Measurements from ENCODE around the gene PLEKHA1.

The PLEKHA1 gene

DNA sequence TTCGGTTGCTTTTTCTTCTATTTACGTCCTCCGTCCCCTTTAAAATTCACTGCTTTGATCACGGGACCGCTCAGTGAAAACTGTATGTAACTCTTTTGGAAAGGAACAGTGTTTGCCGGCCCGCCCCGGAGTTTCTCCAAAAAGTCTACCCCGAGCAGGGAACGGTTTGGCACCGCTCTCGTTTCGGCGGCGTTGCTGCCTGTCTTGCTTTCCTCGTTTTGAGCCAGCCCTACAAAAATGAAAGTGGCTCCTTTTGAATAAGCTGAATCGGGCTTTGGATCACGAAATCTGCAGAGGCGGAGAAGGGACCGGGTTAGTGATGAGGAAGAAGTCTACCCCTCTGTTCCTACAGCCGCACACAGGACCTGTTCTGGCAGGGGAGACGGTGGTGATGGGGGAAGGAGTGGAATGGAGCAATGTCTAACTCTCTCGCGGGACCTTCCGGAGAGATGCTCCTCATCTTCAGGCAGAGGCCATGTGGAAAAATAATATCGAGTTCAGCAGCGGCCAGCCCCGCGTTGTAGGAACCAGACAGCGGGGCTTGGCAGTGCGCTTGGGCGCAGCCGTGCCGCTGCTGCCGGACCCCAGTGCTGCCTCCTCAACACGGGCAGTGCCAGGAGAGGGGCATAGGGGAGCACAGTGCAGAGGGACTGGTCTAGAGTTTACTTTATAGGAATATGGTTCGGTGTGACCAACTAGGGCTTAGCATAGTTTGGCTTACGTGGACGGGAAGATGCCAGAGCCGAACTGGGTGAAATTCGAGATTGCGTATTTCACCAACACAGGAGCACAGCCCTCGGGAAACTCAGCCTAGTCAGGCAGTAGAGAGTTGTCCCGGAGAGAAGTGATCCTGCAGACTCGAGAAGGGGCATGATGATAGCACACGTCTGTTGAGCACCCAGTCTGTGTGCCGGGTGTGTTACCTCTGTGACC lies 88.3 kb downstream of the PLEKHA1 start:
- no peak for DNase-seq

DNA sequence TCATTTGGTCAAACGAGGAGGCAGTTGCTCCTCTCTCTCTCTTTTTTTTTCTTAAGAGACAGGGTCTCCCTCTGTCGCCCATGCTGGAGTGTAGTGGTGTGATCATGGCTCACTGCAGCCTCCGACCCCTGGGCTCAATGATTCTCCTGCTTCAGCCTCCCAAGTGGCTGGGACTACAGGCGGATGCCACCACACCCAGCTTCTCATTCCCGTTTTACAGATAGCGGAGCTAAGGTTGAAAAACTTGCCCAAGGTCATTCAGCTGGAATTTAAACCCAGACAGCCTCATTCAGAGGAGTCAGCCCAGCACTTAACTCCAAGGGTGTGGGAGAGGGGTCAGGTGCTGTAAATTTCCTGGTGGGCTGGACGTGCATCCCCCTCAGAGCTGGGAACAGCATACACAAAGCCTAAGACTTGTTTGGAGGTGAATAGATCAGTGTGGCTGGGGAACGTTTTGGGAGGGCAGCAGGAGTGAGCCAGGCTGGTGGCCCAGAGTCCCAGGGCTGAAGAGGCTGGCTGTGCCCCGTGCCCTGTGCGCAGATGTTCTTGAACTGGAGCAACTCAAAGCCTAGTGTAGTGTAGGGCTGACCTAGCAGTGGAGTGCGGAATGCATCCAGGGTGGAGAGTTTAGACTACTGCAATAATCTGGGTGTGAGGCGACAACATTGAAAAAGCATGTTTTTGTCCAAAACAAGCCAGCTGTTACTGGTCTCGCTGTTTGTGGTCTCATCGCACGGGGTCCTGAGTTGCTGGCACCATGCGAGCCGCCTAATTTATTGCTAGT lies 89.2 kb downstream of the PLEKHA1 start:
- no peak for DNase-seq

DNA sequence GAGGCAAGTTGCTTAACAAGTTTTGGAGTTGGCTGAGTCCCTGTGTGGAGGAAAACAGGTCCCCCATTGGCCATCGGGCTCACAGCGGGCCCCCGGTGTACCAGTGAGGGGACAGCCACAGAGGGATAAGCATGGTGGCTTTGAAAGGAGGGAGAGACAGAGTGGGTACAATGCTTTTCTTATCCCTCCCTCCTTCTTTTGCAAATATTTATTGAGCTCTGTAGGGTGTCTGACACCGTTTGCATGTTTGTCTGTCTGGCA lies 89.7 kb downstream of the PLEKHA1 start:
- DNase-seq: no peak

DNA sequence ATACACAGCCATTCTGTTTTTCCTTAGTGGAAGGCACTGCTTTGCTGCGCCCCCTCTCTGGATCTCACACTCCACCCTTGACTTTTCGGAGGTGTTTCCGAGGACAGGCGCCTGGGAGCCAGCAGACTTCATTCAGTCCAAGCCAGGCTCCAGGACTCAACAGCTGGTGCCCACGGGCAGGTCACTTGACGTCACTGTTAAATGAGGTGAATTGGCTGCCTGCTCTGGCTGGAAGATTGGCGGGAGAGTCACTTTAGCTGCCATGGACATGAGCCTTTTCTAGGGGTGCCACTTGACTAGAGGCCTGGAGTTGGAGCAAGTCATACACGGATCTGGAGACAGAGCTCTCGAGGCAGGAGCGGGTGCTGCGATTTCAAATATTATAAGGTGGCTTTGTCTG lies 90.1 kb downstream of the PLEKHA1 start:
- no peak for DNase-seq

DNA sequence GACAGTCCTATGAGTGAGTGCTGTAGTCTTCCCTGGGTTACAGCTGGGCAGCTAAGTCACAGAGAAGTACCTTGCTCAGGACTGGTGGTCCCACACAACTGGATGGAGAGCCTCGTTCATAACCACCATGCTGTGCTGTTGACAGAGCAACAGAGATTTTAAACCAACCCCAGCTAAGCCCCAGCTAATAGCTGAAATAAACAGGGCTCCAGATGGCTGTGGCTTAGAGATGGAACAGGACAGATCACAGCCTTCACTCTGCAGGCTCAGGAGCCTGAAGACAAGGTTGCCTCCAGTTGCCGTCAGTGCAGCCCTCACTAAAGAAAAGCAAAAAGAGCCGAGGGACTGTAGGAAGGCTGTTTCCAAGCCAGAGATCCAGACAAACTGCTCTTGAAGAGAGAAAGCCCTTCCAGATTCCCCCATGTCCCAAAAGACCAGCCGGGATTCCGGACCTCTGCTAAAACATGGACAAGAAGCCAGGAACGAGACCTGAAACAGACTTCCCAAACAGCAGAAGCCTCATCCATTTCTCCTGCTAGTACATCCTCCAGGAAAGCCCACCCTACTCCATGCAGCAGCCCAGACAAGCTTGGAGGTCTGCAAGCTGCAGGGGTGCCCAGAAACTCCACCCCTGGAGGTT lies 91.0 kb downstream of the PLEKHA1 start:
- no peak for DNase-seq

DNA sequence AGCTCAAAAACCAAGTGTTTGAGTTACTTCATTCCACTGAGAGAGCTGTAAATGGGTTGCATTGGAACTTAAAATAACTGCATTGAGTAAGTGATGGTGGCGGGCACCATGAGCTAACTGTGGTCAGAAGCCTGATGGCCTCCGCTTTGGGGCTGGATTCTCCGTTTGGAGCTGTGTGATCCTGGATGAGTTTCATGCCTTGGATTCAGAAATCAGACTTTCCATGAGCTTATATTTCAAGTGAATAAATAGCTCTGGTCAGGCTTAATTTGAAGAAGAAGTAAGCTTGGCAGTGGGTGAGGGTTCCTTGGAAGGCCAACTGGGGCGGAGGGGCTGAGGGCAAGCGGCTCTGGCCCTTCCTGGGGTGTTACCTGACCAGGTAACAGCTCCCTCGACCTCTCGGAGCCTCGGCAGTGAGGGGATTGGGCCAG lies 92.5 kb downstream of the PLEKHA1 start:
- no peak for DNase-seq

DNA sequence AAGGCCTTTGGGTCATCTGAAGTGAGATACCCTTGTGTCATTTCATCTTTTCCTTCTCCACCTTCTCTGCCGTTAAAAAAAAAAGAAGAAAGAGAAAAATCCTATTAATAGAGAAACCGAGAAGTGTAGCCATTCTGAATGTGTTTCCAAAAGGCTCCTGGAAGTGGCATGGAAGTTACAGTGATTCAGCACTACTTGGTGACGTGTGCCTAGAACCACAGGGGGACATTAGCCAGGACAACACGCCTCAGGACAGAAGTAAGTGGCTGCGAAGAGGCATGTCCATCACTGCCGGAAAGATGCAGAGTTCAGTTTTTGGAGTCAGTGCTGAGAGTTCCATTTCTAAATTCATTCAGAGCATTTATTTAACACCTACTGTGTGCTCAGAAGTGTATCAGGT lies 93.2 kb downstream of the PLEKHA1 start:
- DNase-seq: no peak

DNA sequence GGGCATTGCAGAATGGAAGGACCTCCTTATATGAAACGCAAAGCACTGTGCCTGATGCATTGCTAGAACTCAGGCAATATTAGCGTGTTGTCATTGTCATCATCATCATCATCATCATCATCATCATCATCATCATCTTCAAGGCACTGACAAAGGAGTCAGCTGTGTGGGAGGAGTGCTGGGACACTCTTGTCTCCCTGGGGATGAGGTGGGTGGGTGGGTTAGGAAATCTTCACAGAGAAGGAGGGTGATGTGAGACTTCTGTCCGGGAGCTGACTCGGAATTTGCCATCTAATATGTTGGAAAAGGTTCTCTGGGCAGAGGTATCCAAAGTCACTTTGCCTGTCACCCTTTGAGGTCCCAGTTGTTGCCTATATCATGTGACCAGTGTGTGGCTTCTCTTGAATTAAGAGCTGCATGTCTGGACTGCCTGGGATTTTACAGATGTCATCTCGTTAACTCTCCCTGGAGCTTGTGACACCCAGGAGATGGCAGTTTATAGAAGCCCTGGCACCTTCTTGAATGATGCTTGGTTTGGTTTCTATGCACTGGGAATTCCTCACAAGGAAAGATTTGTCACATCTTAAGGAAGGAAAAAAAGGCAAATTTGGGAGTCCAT lies 93.9 kb downstream of the PLEKHA1 start:
- DNase-seq: no peak

DNA sequence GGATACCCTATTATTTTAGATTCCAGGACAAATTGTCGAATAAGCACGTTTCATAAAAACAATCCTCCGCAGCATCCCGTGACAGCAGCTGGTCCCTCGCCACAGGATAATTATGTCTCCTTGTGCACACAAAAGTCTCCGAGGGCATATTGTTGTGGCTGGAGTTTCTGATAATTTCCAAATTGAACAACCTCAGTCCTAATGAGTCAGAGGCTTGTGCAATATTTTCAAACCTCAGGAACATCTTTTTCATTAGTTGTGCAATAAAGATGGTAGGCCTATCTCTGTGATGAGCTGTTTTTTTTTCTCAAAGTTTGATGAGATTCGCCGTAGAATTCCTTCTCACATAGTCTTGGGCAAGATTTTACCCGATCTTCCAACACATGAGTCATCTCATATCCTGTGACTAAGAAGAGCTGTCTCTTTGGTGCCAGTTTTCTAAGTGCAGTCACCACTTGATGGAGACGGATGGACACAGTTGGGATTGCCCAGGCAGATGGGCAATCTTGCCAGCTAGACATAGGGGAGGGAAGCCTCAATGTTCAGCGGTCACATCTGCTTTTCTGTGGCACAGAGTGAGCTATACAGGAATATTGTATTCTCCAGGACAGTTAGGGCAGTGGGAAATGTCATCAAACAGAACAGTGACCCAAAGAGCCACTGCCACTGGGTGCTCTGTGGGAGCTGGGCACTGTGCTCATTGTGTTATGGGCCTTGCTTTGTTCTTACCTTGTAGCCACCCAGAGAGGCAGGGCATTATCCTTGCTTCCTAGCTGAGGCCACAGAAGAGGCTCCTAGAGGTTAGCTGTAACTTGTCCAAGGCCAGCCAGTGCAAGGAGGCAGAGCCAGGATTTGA lies 94.6 kb downstream of the PLEKHA1 start:
- no peak for DNase-seq

DNA sequence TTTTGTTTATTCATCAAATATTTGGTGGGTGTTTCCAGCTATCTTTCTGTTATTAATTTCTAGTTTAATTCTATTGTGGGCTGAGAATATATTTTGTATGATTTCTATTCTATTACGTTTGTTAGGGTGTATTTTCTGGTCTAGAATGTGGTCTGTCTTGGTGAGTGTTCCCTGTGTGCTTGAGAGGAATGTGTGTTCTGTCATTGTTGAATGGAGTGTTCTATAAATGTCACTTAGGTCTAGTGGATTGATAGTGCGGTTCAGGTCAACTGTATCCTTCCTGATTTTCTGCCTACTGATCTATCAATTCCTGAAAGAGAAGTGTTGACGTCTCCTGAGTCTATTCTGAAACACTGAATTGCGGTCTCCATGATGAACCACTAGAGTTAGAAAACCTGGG lies 95.3 kb downstream of the PLEKHA1 start:
- DNase-seq: no peak

GRCh38 chr10:122471531-122472177 lies 97.1 kb downstream of the PLEKHA1 start:
- DNase-seq: no peak

- no peak for DNase-seq
These were observed 98.6 kb downstream of the PLEKHA1 start for GRCh38 chr10:122473116-122473515.

DNA sequence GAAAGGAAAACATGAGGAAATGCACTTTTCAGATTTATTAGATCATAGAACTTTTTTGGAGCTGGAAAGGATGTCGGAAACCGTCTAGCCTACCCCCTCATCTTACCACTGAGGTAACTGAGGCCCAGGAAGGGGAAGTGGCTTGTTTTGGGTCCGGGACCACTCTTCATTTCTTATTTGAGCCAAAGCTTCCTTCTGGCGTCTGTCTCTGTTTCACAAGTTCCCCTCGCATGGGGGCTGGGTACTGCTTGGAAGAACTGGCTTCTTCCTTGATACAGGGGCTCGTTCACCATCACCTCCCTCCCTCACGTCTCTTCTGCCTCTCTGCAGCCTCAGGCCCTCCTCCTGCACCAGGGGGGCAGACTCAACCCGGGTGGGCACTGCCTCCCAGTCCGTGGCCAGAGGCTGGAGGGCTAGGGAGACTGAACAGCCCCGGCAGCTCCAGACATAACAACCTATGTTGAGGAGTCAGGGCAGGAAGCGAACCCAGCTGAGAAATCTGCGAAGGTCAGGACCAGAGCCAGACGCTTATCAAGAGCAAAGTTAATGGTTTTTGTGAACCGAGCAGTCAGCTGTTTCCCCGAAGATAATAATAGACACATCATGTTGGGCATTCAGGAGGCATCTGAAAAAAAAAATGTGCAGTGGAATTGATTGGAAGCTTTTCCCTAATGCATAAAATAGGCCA lies 99.8 kb downstream of the PLEKHA1 start:
- no peak for DNase-seq

GRCh38 chr10:122475100-122475499 lies 100.6 kb downstream of the PLEKHA1 start:
- DNase-seq: no peak

DNA sequence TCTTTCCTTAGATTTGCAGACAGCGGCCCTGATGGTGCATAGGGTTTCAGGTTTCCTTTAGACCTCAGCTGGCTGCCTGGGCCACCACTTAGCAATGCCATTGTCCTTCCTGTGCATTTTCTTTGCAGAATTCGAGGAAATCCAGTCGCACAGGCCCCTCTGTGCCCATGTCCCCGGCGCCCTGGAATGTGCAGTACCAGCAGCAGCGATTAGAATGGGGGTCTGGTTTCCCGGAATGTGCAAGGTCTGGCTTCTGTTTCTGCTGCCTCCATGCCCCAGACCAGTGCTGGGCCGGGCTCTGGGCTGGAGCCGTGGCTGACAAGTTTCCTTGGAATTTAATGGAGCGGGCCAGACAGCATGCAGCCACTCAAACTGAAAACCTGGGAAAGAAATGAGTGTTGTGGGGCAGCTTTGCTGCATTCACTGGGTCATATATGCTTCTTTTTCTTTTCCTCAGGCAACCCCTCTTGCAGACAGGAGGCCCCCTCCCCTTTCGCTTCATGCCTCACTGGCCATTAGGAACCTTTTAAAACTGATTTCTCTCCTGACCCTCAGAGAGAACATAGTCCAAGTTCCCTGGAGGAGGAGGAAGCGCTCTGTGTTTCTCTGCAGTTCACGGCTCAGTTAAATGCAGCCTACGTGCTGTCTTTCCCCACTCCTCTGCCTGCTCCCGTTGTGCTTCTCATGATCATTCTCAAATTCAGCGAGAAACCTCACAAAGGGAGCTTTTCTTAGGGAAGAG lies 101.3 kb downstream of the PLEKHA1 start:
- DNase-seq: no peak

DNA sequence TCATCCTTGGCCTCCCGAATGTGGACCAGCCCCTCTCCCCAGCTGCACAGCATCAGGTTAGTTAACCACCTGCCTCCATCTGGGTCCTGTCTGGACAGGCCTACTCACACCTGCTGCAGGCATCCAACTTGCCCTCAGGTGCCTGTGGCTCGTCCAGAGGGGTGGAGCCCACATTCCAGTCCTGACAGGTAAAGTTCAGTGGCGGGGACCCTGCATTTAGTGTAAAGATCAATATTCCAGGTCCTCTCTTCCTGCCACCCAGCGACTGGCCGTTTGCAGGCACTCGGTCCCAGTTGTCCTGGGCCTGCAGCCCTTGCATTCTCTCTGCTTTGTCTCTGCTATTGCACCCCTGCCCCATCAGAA lies 101.8 kb downstream of the PLEKHA1 start:
- no peak for DNase-seq

GRCh38 chr10:122477436-122477835 lies 102.9 kb downstream of the PLEKHA1 start:
- no peak for DNase-seq

- no peak for DNase-seq
These were observed 104.5 kb downstream of the PLEKHA1 start for GRCh38 chr10:122478971-122479370.

DNA sequence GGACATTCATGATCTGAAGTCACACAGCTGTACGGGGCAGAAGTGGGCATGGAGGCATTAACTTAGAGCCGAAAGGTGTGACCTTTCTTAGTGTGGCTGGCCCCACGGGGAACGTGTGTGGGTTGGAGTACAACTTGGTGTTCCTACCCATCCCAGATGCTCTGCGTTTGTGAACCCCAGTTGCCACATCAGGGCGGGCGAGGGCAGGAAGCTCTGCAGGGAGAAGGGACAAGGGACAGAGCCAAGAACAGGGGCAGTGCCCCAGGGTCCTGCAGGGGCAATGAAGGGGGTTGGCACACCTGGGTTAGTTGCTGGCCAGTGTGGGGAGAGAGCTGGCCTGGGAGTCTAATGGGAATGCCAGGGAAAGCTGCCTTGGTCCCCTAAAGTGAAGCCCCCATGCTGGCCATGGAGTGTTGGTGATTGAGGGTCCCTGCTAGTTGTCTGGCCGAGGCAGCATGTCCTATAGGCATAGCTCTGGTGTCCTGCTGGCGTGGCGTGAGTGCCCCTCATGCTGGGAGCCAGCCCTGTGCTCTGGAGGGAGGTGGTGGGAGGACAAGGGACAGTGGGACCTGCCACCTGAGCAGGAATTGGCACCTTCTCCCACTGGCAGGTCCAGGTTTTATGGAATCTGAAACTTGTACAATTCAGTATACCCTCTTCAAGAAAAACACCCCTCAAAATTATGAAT lies 105.8 kb downstream of the PLEKHA1 start:
- DNase-seq: no peak
